A673 (cell line): Measurements from ENCODE around the gene BAK1. TPM values are rescaled to one million over a fixed set of nuclear protein-coding genes. Genes with fewer than 3 reads are reported as not detected.
"Not testable (repeated sequence)": the region's sequence is repeated elsewhere in the genome, so short reads cannot be mapped to it uniquely, and the experiment has no call there.

Source experiments
- BruUV-seq: library from RNA; stranded (reverse); fragments of 400-500 nt; replicated peaks from 2 replicates; lab custom pipeline; 2021; lab: Mats Ljungman, UMichigan
- CTCF ChIA-PET: fragments of 300-600 bp; sonication (Branson Sonifier 250); formaldehyde crosslinking; loops from one replicate; lab custom pipeline; 2022; ENCODE audit warnings: antibody characterized with exemption; lab: Charles Lee
- POLR2A ChIA-PET: fragments of 300-600 bp; sonication (Branson Sonifier 250); formaldehyde crosslinking; loops from one replicate; lab custom pipeline; 2022; ENCODE audit warnings: antibody characterized with exemption; ENCODE audit not compliant: low non-redundant PET; lab: Charles Lee
- DNase-seq: peaks from one replicate; pipeline ENCODE4 v3.0.0-alpha.2; 2015; ENCODE audit warnings: low spot score
- H3K27ac ChIP-seq: fragments of 200-600 bp; sonication (generic); 2 replicates; pipeline ENCODE4 v1.5.1; 2016; ENCODE audit warnings: mixed run types, low read depth, mild to moderate bottlenecking, mixed read lengths, antibody characterized with exemption, low read length; ENCODE audit not compliant: poor library complexity, severe bottlenecking
- H3K27me3 ChIP-seq: fragments of 200-600 bp; sonication (generic); replicated peaks from 2 replicates; pipeline ENCODE4 v1.6.1; 2017; ENCODE audit warnings: mixed run types, low read depth, mild to moderate bottlenecking, mixed read lengths, antibody characterized with exemption, low read length; ENCODE audit not compliant: insufficient read depth, poor library complexity
- H3K36me3 ChIP-seq: fragments of 200-600 bp; sonication (generic); 2 replicates; pipeline ENCODE4 v1.6.1; 2016; ENCODE audit warnings: mixed run types, mild to moderate bottlenecking, mixed read lengths, antibody characterized with exemption, low read length; ENCODE audit not compliant: insufficient read depth, poor library complexity, severe bottlenecking
- H3K4me1 ChIP-seq: fragments of 200-600 bp; sonication (generic); 2 replicates; pipeline ENCODE4 v1.6.1; 2017; ENCODE audit warnings: mixed run types, mild to moderate bottlenecking, mixed read lengths, antibody characterized with exemption, low read length; ENCODE audit not compliant: insufficient read depth, poor library complexity, severe bottlenecking
- H3K4me3 ChIP-seq: fragments of 200-600 bp; sonication (generic); 2 replicates; pipeline ENCODE4 v1.5.1; 2016; ENCODE audit warnings: low read depth, mixed run types, mild to moderate bottlenecking, mixed read lengths, low read length; ENCODE audit not compliant: poor library complexity, severe bottlenecking
- H3K9me3 ChIP-seq: fragments of 200-600 bp; sonication (generic); 2 replicates; pipeline ENCODE4 v1.6.1; 2016; ENCODE audit warnings: mixed run types, low read depth, mild to moderate bottlenecking, mixed read lengths, antibody characterized with exemption, low read length; ENCODE audit not compliant: poor library complexity, severe bottlenecking
- EZH2 ChIP-seq: fragments of 200-600 bp; sonication (generic); IDR thresholded peaks from 2 replicates; pipeline ENCODE4 v1.6.1; 2017; ENCODE audit warnings: borderline replicate concordance, low read depth, mild to moderate bottlenecking, mixed read lengths, antibody characterized with exemption, low read length; ENCODE audit not compliant: poor library complexity, severe bottlenecking
- intact Hi-C: fragments of 100-400 bp; cut with micrococcal nuclease; formaldehyde crosslinking; loops from one replicate; pipeline ENCODE4 v1.10.0; 2022; ENCODE audit not compliant: unreplicated experiment
- total RNA-seq: library from RNA; stranded (reverse); gene quantifications from 2 replicates; pipeline ENCODE4 v1.2.3, GENCODE V29; 2021
- TF ChIP-seq, protein P1 (sequence below): fragments of 300-800, 200-600 bp; sonication (generic); conservative IDR thresholded peaks from 2 replicates; pipeline ENCODE4 v1.5.1; 2017; ENCODE audit warnings: low read depth, mild to moderate bottlenecking, antibody characterized with exemption, low read length, moderate library complexity, mixed read lengths

Gene BAK1
- total RNA-seq, 1 experiment from 2014 or later: 27.1 TPM

- H3K9me3 ChIP-seq: no peaks in the 10 kb centered on the region
- TF ChIP-seq, protein P1, sequence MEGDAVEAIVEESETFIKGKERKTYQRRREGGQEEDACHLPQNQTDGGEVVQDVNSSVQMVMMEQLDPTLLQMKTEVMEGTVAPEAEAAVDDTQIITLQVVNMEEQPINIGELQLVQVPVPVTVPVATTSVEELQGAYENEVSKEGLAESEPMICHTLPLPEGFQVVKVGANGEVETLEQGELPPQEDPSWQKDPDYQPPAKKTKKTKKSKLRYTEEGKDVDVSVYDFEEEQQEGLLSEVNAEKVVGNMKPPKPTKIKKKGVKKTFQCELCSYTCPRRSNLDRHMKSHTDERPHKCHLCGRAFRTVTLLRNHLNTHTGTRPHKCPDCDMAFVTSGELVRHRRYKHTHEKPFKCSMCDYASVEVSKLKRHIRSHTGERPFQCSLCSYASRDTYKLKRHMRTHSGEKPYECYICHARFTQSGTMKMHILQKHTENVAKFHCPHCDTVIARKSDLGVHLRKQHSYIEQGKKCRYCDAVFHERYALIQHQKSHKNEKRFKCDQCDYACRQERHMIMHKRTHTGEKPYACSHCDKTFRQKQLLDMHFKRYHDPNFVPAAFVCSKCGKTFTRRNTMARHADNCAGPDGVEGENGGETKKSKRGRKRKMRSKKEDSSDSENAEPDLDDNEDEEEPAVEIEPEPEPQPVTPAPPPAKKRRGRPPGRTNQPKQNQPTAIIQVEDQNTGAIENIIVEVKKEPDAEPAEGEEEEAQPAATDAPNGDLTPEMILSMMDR: no peak
- TF ChIP-seq EZH2: no peak
- ChIA-PET POLR2A (no interaction called here), CTCF (no interaction called here)
- DNase-seq: no peak
- H3K36me3 ChIP-seq: no peaks in the 10 kb centered on the region
- intact Hi-C loops: no loop called here
- no TSS peak for BruUV-seq
- H3K27ac ChIP-seq: no peak overlapping the region
- no peaks in the 10 kb centered on the region for H3K27me3 ChIP-seq
- H3K4me3 ChIP-seq: no peak overlapping the region
- H3K4me1 ChIP-seq: no peaks in the 10 kb centered on the region
Measured at GRCh38 chr6:33599413-33599938, 19.4 kb upstream of the BAK1 start.

DNA sequence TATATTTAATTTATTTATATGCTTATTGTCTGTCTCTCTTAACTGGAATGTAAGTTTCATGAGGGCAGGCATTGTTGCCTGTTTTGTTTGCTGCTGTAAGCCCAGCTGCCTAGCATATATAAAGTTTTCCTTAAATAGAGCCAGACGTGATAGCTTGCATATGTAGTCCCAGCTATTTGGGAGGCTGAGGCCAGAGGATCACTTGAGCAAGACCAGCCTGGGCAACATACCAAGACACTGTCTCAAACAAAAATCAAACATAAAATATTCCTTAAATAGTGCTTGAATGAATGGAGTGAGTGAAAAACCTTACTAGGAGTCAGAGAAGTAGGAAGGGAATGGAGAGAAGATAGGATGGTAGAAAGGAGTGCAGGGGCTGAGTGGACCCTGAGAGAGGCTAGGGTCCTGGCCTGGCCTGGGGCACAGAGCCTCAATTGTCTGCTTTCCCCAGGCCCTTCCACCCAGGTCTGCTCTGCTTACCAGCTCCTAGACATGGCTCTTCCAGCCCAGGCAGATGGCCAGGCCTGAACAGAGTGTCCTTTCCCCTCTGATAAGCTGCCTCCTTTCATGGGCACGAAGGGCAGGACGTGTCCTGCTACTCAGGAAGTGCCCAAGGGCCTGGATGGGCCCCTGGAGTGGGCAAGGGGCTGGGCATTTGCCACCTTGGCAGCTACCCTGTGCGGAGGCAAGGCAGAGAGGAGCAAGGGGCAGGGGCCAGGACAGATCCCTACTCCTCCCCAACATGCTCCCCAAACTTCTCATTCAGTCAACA, 17.7 kb upstream of the BAK1 start:
- no peak overlapping the region for H3K27ac ChIP-seq
- POLR2A ChIA-PET: interaction anchor here (0.7 kb wide), 1 partner anchor 9 kb away, joined by 3 read pairs; no protein-coding TSS in a partner anchor
- BruUV-seq: no TSS peak

GRCh38 chr6:33596894-33597293, 16.8 kb upstream of the BAK1 start:
- H3K36me3 ChIP-seq, H3K4me3 ChIP-seq, H3K4me1 ChIP-seq, POLR2A ChIA-PET, H3K27me3 ChIP-seq, intact Hi-C loops, DNase-seq, BruUV-seq, H3K27ac ChIP-seq, H3K9me3 ChIP-seq: not testable (repeated sequence)
- CTCF ChIA-PET: interaction anchor here (0.6 kb wide), 1 partner anchor 11 kb away, joined by 3 read pairs; no protein-coding TSS in a partner anchor

More for the DNA sequence above, 17.7 kb upstream of the BAK1 start:
- intact Hi-C loops: no loop called here
- Histone ChIP-seq H3K4me1 (no peaks in the 10 kb centered on the region), H3K27me3 (no peaks in the 10 kb centered on the region), H3K9me3 (no peaks in the 10 kb centered on the region), H3K4me3 (no peak overlapping the region), H3K36me3 (no peaks in the 10 kb centered on the region)
- DNase-seq: no peak
- no peak for TF ChIP-seq EZH2
- TF ChIP-seq, protein P1: no peak
- CTCF ChIA-PET: no interaction called here
